Keratinocyte (primary cell): ENCODE measurements around the gene TRPC4AP. TPM values are rescaled to one million over a fixed set of nuclear protein-coding genes. Genes with fewer than 3 reads are reported as not detected.

ENCODE experiments used
- DNase-seq: peaks from one replicate; pipeline ENCODE4 v3.0.0-alpha.2; 2011; ENCODE audit warnings: low read depth, missing footprints, low spot score
- FAIRE-seq: peaks from 2 replicates; lab custom pipeline; 2011; peaks lifted over from hg19 to GRCh38; lab: Jason Lieb, UNC
- H2AFZ ChIP-seq: 2 replicates; pipeline ENCODE4 v1.6.0; 2012; ENCODE audit warnings: low read length, control low read depth, inconsistent platforms; ENCODE audit not compliant: control insufficient read depth
- H3K27ac ChIP-seq: 2 replicates; pipeline ENCODE4 v1.5.1; 2011; ENCODE audit warnings: low read length; ENCODE audit not compliant: control insufficient read depth, insufficient read depth
- H3K27me3 ChIP-seq: 3 replicates; pipeline ENCODE4 v1.6.0; 2011; ENCODE audit warnings: low read length; ENCODE audit not compliant: control insufficient read depth, insufficient read depth; ENCODE audit errors: extremely low read depth
- H3K36me3 ChIP-seq, 2 experiments: 2 replicates in 1 of 2; 3 replicates in 1 of 2; pipeline ENCODE4 v1.5.1; 2011; ENCODE audit warnings: low read length in 2 of 2, mild to moderate bottlenecking in 1 of 2; ENCODE audit not compliant: control insufficient read depth in 2 of 2, insufficient read depth in 2 of 2; ENCODE audit errors: extremely low read depth in 1 of 2
- H3K4me1 ChIP-seq: 3 replicates; pipeline ENCODE4 v1.5.1; 2011; ENCODE audit warnings: low read length; ENCODE audit not compliant: control insufficient read depth, insufficient read depth; ENCODE audit errors: extremely low read depth
- H3K4me2 ChIP-seq: 3 replicates; pipeline ENCODE4 v1.6.0; 2011; ENCODE audit warnings: low read depth, low read length; ENCODE audit not compliant: control insufficient read depth, insufficient read depth; ENCODE audit errors: extremely low read depth
- H3K4me3 ChIP-seq, 3 experiments: fragments of 200-600 bp in 1 of 3; sonication (generic) in 1 of 3; 2 replicates in 2 of 3; 3 replicates in 1 of 3; pipeline ENCODE4 v1.5.1; 2011 to 2016; ENCODE audit warnings: low read length in 3 of 3, mild to moderate bottlenecking in 3 of 3, control low read depth in 2 of 3, inconsistent platforms in 1 of 3, low read depth in 1 of 3, mixed read lengths in 1 of 3, mixed run types in 1 of 3, moderate library complexity in 1 of 3; ENCODE audit not compliant: control insufficient read depth in 2 of 3, insufficient read depth in 2 of 3; ENCODE audit errors: extremely low read depth in 1 of 3
- H3K79me2 ChIP-seq: 2 replicates; pipeline ENCODE4 v1.6.0; 2012; ENCODE audit warnings: low read length; ENCODE audit not compliant: control insufficient read depth, insufficient read depth
- H3K9ac ChIP-seq: 3 replicates; pipeline ENCODE4 v1.6.0; 2011; ENCODE audit warnings: low read length; ENCODE audit not compliant: control insufficient read depth, insufficient read depth; ENCODE audit errors: extremely low read depth
- H3K9me1 ChIP-seq: 3 replicates; pipeline ENCODE4 v1.6.0; 2011; ENCODE audit warnings: low read length; ENCODE audit not compliant: control insufficient read depth, insufficient read depth; ENCODE audit errors: extremely low read depth
- H3K9me3 ChIP-seq: 2 replicates; pipeline ENCODE4 v1.5.1; 2012; ENCODE audit warnings: low read depth, low read length; ENCODE audit not compliant: control insufficient read depth
- H4K20me1 ChIP-seq: 3 replicates; pipeline ENCODE4 v1.6.0; 2011; ENCODE audit warnings: low read length; ENCODE audit not compliant: control insufficient read depth, insufficient read depth; ENCODE audit errors: extremely low read depth
- EZH2 ChIP-seq: IDR thresholded peaks from one replicate; pipeline ENCODE4 v1.6.1; 2012; ENCODE audit warnings: inconsistent platforms, mild to moderate bottlenecking, low read length, moderate library complexity
- dilution Hi-C: fragments of 300-500 bp; cut with MboI; formaldehyde crosslinking; loops from one replicate; pipeline ENCODE4 v1.7.0; 2020; ENCODE audit warnings: low sequenced_read_pairs; ENCODE audit not compliant: extremely low pct_ligation_motif_present
- polyA plus RNA-seq, 5 experiments: library from polyadenylated mRNA; depleted of rRNA in 3 of 5; stranded (reverse) in 3 of 5; stranded (forward) in 1 of 5; unstranded in 1 of 5; fragments of >200 nt; gene quantifications; 1 replicate in 1 of 5; 2 replicates in 3 of 5; 3 replicates in 1 of 5; pipeline versions ENCODE4 v1.2.1 to v1.2.3, GENCODE V29; 2011 to 2012; ENCODE audit warnings: missing spikeins in 2 of 5, low read depth in 1 of 5, low replicate concordance in 1 of 5
- TF ChIP-seq, protein P1 (sequence below), 3 experiments: IDR thresholded peaks in 1 of 3; conservative IDR thresholded peaks in 1 of 3; optimal IDR thresholded peaks in 1 of 3; 2 replicates in 2 of 3; 3 replicates in 1 of 3; pipeline versions ENCODE3 to v1.5.1; 2011; ENCODE audit warnings: low read length in 3 of 3, mild to moderate bottlenecking in 3 of 3, moderate library complexity in 2 of 3, control low read depth in 1 of 3, inconsistent platforms in 1 of 3; ENCODE audit not compliant: insufficient read depth in 2 of 3; ENCODE audit errors: extremely low read depth in 1 of 3

TRPC4AP gene
- polyA plus RNA-seq, 1 donor (not counting 4 experiments of a cell fraction or from before 2014, with no cell fraction given), result 53.9 TPM

DNA sequence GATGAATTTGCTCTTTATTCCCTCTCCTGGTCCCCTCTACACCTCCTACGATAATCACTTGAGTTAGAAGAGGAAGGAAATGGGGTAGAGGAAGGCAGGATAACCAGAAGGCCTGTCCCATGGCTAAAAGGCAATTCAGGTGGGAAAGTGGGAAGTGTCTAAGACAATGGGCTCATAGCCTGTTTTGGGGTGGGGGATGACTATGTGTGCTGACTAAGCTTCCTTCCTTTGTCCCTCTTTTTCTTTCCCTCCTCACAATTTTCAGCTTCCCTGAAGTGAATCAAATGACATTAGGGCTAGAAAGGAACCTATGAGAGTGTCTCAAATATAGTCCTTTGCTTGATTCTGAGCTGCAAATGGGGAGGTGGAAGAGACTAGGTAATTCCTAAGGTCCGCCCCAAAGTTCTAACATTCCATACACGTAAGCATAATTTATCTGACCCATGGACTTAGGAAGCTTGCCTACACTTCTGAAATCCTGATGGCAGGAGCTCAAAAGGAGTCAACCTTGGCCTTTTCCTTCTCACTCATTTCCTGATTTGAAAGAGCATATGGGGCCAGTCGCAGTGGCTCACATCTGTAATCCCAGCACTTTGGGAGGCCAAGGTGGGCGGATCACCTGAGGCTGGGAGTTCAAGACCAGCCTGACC, 30.3 kb upstream of the TRPC4AP start:
- no peak overlapping the region for H3K4me3 ChIP-seq
- H3K79me2 ChIP-seq, result no peaks in the 10 kb centered on the region
- no peak overlapping the region for H3K27ac ChIP-seq
- H3K9ac ChIP-seq, result no peak overlapping the region
- H3K36me3 ChIP-seq, result peaks cover 21 to 23% of the 10 kb centered on the region in 2 experiments
- no peaks in the 10 kb centered on the region for H3K27me3 ChIP-seq
- no peak overlapping the region for H3K4me2 ChIP-seq
- dilution Hi-C loops, result no loop called here
- FAIRE-seq (no peak), DNase-seq (no peak)
- TF ChIP-seq, protein P1, sequence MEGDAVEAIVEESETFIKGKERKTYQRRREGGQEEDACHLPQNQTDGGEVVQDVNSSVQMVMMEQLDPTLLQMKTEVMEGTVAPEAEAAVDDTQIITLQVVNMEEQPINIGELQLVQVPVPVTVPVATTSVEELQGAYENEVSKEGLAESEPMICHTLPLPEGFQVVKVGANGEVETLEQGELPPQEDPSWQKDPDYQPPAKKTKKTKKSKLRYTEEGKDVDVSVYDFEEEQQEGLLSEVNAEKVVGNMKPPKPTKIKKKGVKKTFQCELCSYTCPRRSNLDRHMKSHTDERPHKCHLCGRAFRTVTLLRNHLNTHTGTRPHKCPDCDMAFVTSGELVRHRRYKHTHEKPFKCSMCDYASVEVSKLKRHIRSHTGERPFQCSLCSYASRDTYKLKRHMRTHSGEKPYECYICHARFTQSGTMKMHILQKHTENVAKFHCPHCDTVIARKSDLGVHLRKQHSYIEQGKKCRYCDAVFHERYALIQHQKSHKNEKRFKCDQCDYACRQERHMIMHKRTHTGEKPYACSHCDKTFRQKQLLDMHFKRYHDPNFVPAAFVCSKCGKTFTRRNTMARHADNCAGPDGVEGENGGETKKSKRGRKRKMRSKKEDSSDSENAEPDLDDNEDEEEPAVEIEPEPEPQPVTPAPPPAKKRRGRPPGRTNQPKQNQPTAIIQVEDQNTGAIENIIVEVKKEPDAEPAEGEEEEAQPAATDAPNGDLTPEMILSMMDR (optimal IDR thresholded peaks at IDR 0.05 in 1 of 3, IDR thresholded peaks at IDR 0.05 in 1 of 3, conservative IDR thresholded peaks at IDR 0.05 in 1 of 3; ENCODE audit: extremely low read depth in 1 of 3, insufficient read depth in 2 of 3, low read length in 3 of 3), result no peak
- no peak for TF ChIP-seq EZH2
- H3K4me1 ChIP-seq, result no peaks in the 10 kb centered on the region
- no peaks in the 10 kb centered on the region for H3K9me3 ChIP-seq
- no peaks in the 10 kb centered on the region for H4K20me1 ChIP-seq
- no peak overlapping the region for H2AFZ ChIP-seq
- H3K9me1 ChIP-seq, result no peaks in the 10 kb centered on the region

DNA sequence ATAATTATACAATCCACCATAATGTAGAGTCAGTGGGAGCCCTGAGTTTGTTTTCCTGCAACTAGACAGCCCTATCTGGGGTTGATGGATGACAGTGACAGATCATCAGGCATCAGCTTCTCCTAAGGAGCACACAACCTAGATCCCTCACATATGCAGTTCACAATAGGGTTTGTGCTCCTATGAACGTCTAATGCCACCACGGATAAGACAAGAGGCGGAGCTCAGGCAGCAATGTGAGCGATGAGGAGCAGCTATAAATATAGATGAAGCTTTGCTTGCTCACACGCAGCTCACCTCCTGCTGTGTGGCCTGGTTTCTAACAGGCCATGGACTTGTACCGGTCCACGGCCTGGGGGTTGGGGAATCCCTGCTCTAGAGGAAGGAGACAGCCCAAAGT, 28.6 kb upstream of the TRPC4AP start:
- no peaks in the 10 kb centered on the region for H3K9me1 ChIP-seq
- H3K9me3 ChIP-seq, result no peaks in the 10 kb centered on the region
- FAIRE-seq (no peak), DNase-seq (no peak)
- H3K4me3 ChIP-seq, result no peak overlapping the region
- no peaks in the 10 kb centered on the region for H3K27me3 ChIP-seq
- H3K27ac ChIP-seq, result no peak overlapping the region
- no peak overlapping the region for H3K9ac ChIP-seq
- no peak overlapping the region for H3K4me2 ChIP-seq
- TF ChIP-seq, protein P1 (optimal IDR thresholded peaks at IDR 0.05 in 1 of 3, IDR thresholded peaks at IDR 0.05 in 1 of 3, conservative IDR thresholded peaks at IDR 0.05 in 1 of 3; ENCODE audit: extremely low read depth in 1 of 3, insufficient read depth in 2 of 3, low read length in 3 of 3), result no peak
- TF ChIP-seq EZH2, result no peak
- H3K79me2 ChIP-seq, result no peaks in the 10 kb centered on the region
- no peak overlapping the region for H2AFZ ChIP-seq
- H4K20me1 ChIP-seq, result no peaks in the 10 kb centered on the region
- H3K36me3 ChIP-seq, result peaks cover 24 to 28% of the 10 kb centered on the region in 2 experiments
- no peaks in the 10 kb centered on the region for H3K4me1 ChIP-seq
- dilution Hi-C loops, result no loop called here
